GM12878 (cell line): Measurements from ENCODE around the gene MALRD1.

Experiments used
- NR2C1 ChIP-seq: fragments of 450-650 bp; IDR thresholded peaks from 2 replicates; pipeline ENCODE4 v1.6.1; 2017; ENCODE audit warnings: antibody characterized with exemption, mild to moderate bottlenecking, moderate library complexity
- PML ChIP-seq: IDR thresholded peaks from 2 replicates; pipeline ENCODE4 v1.6.1; 2012; ENCODE audit warnings: low read length, inconsistent platforms
- STAT1 ChIP-seq: fragments of 450-650 bp; conservative IDR thresholded peaks from 2 replicates; pipeline ENCODE4 v1.6.1; 2014; ENCODE audit warnings: antibody characterized with exemption, mild to moderate bottlenecking
- TCF7 ChIP-seq: IDR thresholded peaks from 2 replicates; pipeline ENCODE4 v1.6.1; 2014; ENCODE audit warnings: antibody characterized with exemption, borderline replicate concordance
- TF ChIP-seq, protein P1 (sequence below): IDR thresholded peaks from 2 replicates; pipeline ENCODE4 v1.6.1; 2012; ENCODE audit warnings: low read depth, low read length, improper control_type of control experiment
- TF ChIP-seq, protein P2 (sequence below), 3 experiments: IDR thresholded peaks in 2 of 3; conservative IDR thresholded peaks in 1 of 3; 2 replicates each; pipeline ENCODE4 v1.5.1; 2011; ENCODE audit warnings: low read depth in 3 of 3, low read length in 3 of 3, mild to moderate bottlenecking in 3 of 3, control low read depth in 2 of 3, moderate library complexity in 2 of 3, inconsistent platforms in 1 of 3, mixed read lengths in 1 of 3; ENCODE audit not compliant: control insufficient read depth in 2 of 3, insufficient read depth in 1 of 3; ENCODE audit errors: extremely low read depth in 1 of 3

DNA sequence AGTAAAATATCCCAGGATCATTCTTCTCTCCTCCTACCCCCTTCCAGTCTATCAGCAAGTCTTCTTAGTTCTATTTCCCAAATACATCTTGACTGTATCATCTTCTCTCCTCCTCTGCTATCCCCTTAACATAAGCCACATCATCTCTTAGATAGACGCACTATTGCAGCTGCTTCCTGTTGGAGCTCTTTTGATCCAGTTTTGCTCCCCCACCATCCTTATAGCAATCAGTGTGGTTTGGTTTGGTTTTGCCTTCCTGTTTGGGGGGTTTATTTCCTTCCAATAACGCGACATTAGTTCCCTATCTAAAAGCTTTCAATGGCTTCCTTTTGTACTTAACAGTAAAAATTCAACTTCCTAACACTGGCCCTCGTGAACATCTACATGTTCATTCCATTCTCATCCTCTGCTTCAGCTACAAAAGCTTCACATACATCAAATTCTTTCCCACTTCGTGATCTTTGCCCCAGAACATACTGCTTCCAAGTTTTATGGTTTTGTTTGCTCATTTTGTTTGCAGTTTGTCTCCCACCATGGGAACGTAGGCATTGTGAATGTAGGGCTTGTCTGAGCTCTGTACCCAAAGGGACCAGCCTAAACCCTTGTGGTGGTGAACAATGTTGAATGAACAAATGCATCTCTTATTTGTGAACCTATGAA lies 734.0 kb downstream of the MALRD1 start:
- TF ChIP-seq PML = no peak
- TF ChIP-seq, protein P1, sequence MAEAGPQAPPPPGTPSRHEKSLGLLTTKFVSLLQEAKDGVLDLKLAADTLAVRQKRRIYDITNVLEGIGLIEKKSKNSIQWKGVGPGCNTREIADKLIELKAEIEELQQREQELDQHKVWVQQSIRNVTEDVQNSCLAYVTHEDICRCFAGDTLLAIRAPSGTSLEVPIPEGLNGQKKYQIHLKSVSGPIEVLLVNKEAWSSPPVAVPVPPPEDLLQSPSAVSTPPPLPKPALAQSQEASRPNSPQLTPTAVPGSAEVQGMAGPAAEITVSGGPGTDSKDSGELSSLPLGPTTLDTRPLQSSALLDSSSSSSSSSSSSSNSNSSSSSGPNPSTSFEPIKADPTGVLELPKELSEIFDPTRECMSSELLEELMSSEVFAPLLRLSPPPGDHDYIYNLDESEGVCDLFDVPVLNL = no peak
- no peak for TF ChIP-seq NR2C1
- TF ChIP-seq TCF7 = no peak
- no peak for TF ChIP-seq STAT1
- TF ChIP-seq, protein P2, sequence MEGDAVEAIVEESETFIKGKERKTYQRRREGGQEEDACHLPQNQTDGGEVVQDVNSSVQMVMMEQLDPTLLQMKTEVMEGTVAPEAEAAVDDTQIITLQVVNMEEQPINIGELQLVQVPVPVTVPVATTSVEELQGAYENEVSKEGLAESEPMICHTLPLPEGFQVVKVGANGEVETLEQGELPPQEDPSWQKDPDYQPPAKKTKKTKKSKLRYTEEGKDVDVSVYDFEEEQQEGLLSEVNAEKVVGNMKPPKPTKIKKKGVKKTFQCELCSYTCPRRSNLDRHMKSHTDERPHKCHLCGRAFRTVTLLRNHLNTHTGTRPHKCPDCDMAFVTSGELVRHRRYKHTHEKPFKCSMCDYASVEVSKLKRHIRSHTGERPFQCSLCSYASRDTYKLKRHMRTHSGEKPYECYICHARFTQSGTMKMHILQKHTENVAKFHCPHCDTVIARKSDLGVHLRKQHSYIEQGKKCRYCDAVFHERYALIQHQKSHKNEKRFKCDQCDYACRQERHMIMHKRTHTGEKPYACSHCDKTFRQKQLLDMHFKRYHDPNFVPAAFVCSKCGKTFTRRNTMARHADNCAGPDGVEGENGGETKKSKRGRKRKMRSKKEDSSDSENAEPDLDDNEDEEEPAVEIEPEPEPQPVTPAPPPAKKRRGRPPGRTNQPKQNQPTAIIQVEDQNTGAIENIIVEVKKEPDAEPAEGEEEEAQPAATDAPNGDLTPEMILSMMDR (IDR thresholded peaks at IDR 0.05 in 2 of 3, conservative IDR thresholded peaks at IDR 0.05 in 1 of 3; ENCODE audit: control insufficient read depth in 2 of 3, extremely low read depth in 1 of 3, insufficient read depth in 1 of 3, low read depth in 3 of 3, low read length in 3 of 3) = no peak
